Smooth muscle cell (in vitro differentiated cells): ENCODE measurements around the gene ZNF618. TPM values are rescaled to one million over a fixed set of nuclear protein-coding genes. Genes with fewer than 3 reads are reported as not detected.

Experiments
- DNase-seq: peaks from one replicate; lab custom pipeline; 2025; ENCODE audit not compliant: unreplicated experiment; lab: John Stamatoyannopoulos, UW
- H2AFZ ChIP-seq: fragments of 200-600 bp; sonication (generic); 2 replicates; pipeline ENCODE4 v1.6.0; 2016; ENCODE audit warnings: antibody characterized with exemption, low read depth, mild to moderate bottlenecking
- H3F3A ChIP-seq: fragments of 200-600 bp; sonication (generic); 2 replicates; pipeline ENCODE4 v1.6.0; 2017; ENCODE audit warnings: antibody characterized with exemption, low read depth
- H3K27ac ChIP-seq: fragments of 200-600 bp; sonication (generic); 2 replicates; pipeline ENCODE4 v1.5.1; 2016; ENCODE audit warnings: low read depth, mild to moderate bottlenecking
- H3K27me3 ChIP-seq: fragments of 200-600 bp; sonication (generic); 2 replicates; pipeline ENCODE4 v1.6.1; 2016; ENCODE audit warnings: low read depth, mild to moderate bottlenecking
- H3K36me3 ChIP-seq: fragments of 200-600 bp; sonication (generic); 2 replicates; pipeline ENCODE4 v1.5.1; 2016; ENCODE audit warnings: low read depth
- H3K4me1 ChIP-seq: fragments of 200-600 bp; sonication (generic); 2 replicates; pipeline ENCODE4 v1.5.1; 2016; ENCODE audit warnings: low read depth
- H3K4me2 ChIP-seq: fragments of 200-600 bp; sonication (generic); 2 replicates; pipeline ENCODE4 v1.6.0; 2016; ENCODE audit warnings: mild to moderate bottlenecking
- H3K4me3 ChIP-seq: fragments of 200-600 bp; sonication (generic); 2 replicates; pipeline ENCODE4 v1.5.1; 2016; ENCODE audit warnings: mild to moderate bottlenecking
- H3K79me2 ChIP-seq: fragments of 200-600 bp; sonication (generic); 2 replicates; pipeline ENCODE4 v1.6.0; 2016; ENCODE audit warnings: low read depth, mild to moderate bottlenecking
- H3K9ac ChIP-seq: fragments of 200-600 bp; sonication (generic); 2 replicates; pipeline ENCODE4 v1.6.0; 2016; ENCODE audit warnings: low read depth
- H3K9me3 ChIP-seq: fragments of 200-600 bp; sonication (generic); replicated peaks from 2 replicates; pipeline ENCODE4 v1.5.1; 2016; ENCODE audit warnings: low read depth
- H4K20me1 ChIP-seq: fragments of 200-600 bp; sonication (generic); 2 replicates; pipeline ENCODE4 v1.6.0; 2016; ENCODE audit warnings: low read depth
- CTCF ChIP-seq: fragments of 200-600 bp; sonication (generic); IDR thresholded peaks from 2 replicates; pipeline ENCODE4 v1.5.1; 2017; ENCODE audit warnings: borderline replicate concordance, mild to moderate bottlenecking, antibody characterized with exemption; ENCODE audit not compliant: insufficient read depth, poor library complexity, severe bottlenecking
- WGBS: methylation state at CpG from one replicate; pipeline ENCODE4 v1.1.7; 2016; ENCODE audit warnings: low lambda C conversion rate; 5-methylcytosine and 5-hydroxymethylcytosine counted together
- polyA plus RNA-seq: library from polyadenylated mRNA; unstranded; fragments of >200 nt; fragmentation: Nextera tagmentation; extraction: Ambion mirVana; gene quantifications from 2 replicates; pipeline ENCODE4 v1.2.1, GENCODE V29; 2016
- total RNA-seq: library from RNA; depleted of rRNA; stranded (reverse); fragments of >200 nt; gene quantifications from 2 replicates; pipeline ENCODE4 v1.2.3, GENCODE V29; 2014

The ZNF618 gene
- total and polyA plus RNA-seq, 2 experiments from 2014 or later: 9.9 to 19.5 TPM

- Histone ChIP-seq H3K79me2 (peaks cover 59% of the 10 kb centered on the region), H3K4me1 (peaks cover 5% of the 10 kb centered on the region), H3K27ac (no peak overlapping the region), H3K27me3 (no peaks in the 10 kb centered on the region), H3K4me2 (no peak overlapping the region), H3K9me3 (no peaks in the 10 kb centered on the region), H4K20me1 (peaks cover 93% of the 10 kb centered on the region), H3F3A (no peaks in the 10 kb centered on the region), H3K36me3 (no peaks in the 10 kb centered on the region), H3K9ac (no peak overlapping the region), H2AFZ (no peak overlapping the region), H3K4me3 (no peak overlapping the region)
- 94% methylated on average over 10 of the region's 10 CpGs for WGBS
- DNase-seq: no peak
- no peak for TF ChIP-seq CTCF
Measured at GRCh38 chr9:113935677-113936380, 59.7 kb downstream of the ZNF618 start.

DNA sequence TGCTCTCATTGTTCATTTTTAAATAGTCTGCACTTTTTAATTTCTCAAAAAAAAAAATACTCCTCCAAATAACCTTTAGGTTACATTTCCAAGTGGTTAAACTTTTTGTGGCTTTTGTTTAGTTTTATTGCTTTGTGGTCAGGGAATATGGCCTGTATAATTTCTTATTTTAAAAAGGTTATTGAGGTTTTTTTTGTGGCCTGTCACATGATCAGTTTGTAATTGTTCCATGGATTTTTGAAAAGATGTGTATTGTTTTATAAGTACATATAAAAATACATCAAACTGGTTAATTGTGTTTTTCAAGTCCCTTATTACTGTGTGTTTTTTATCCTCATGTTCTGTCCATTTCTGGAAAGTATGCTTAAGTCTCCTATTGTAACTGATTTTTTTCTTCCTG is 64.0 kb downstream of the ZNF618 start:
- Histone ChIP-seq H4K20me1 (peaks cover 93% of the 10 kb centered on the region), H3K79me2 (peaks cover 47% of the 10 kb centered on the region)

DNA sequence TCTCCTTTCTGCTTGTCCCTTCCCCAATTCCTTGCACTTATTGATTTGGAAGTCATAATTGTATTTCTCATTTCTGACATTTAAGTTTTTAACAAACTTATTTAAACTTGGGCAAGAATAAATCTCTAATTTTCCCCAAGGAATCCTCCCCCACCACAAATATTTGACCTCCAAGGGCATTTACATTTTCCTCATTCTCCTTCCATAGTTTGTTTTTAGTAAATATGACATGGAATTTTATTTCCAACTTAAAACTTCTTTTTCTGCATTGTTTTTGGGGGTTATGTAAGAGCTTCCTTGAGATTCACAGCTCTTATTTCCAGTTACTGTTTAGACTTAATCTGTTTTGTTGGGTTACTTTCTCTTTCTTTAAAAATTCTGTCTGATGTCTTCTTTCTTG is 64.9 kb downstream of the ZNF618 start:
- Histone ChIP-seq H3K36me3 (no peaks in the 10 kb centered on the region), H3K4me1 (peaks cover 4% of the 10 kb centered on the region), H3K9ac (no peak overlapping the region), H3K27ac (no peak overlapping the region), H4K20me1 (peaks cover 93% of the 10 kb centered on the region), H3K27me3 (no peaks in the 10 kb centered on the region), H2AFZ (no peak overlapping the region), H3K9me3 (no peaks in the 10 kb centered on the region), H3K79me2 (peaks cover 57% of the 10 kb centered on the region), H3F3A (no peaks in the 10 kb centered on the region), H3K4me3 (no peak overlapping the region), H3K4me2 (no peak overlapping the region)
- DNase-seq: no peak
- TF ChIP-seq CTCF: no peak

More for the DNA sequence above, 64.0 kb downstream of the ZNF618 start:
- no peak for TF ChIP-seq CTCF
- Histone ChIP-seq H3K4me2 (no peak overlapping the region), H3K27me3 (no peaks in the 10 kb centered on the region), H3F3A (no peaks in the 10 kb centered on the region), H3K9ac (no peak overlapping the region), H2AFZ (no peak overlapping the region), H3K4me1 (peaks cover 9% of the 10 kb centered on the region), H3K9me3 (no peaks in the 10 kb centered on the region), H3K4me3 (no peak overlapping the region), H3K27ac (no peak overlapping the region), H3K36me3 (no peaks in the 10 kb centered on the region)
- DNase-seq: no peak

DNA sequence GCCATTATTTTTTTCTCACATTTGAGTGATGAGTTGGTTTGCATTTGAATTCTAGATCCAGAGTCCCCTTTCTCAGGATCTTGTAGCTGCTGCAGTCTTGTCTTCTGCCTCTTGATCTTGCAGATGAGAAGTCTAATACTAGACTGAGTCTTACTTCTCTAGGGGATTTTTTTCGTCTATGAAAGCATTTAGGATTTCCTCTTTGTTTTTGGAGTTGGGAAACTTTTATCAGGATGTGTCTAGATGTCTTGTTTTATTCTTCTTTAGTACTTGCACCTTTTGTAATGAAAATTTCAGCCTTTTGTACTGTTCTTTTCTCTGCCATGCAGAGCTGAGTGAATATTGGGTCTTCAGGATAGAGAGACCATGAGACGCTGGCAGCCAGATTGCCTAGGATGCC is 65.4 kb downstream of the ZNF618 start:
- no peak for DNase-seq
- Histone ChIP-seq H3F3A (no peaks in the 10 kb centered on the region), H3K9me3 (no peaks in the 10 kb centered on the region), H2AFZ (no peak overlapping the region), H3K36me3 (no peaks in the 10 kb centered on the region), H3K4me3 (no peak overlapping the region), H3K79me2 (peaks cover 57% of the 10 kb centered on the region), H3K4me2 (no peak overlapping the region), H4K20me1 (peaks cover 93% of the 10 kb centered on the region), H3K27ac (no peak overlapping the region), H3K4me1 (peaks cover 4% of the 10 kb centered on the region), H3K9ac (no peak overlapping the region), H3K27me3 (no peaks in the 10 kb centered on the region)
- WGBS: 92% methylated on average over 2 of the region's 2 CpGs
- no peak for TF ChIP-seq CTCF
